GM12892 (cell line): ENCODE data around the gene SERPINA6.

Experiments used
- POLR2A ChIP-seq: IDR thresholded peaks from 2 replicates; pipeline ENCODE4 v1.6.1; 2011; ENCODE audit warnings: low read depth, low read length, control low read depth
- TAF1 ChIP-seq: IDR thresholded peaks from 2 replicates; pipeline ENCODE4 v1.6.1; 2011; ENCODE audit warnings: low read depth, mild to moderate bottlenecking, control low read depth, low read length, borderline replicate concordance

- TF ChIP-seq POLR2A, result no peak
- no peak for TF ChIP-seq TAF1
These were observed 55.8 kb downstream of the SERPINA6 start for GRCh38 chr14:94267352-94267751.
